G401 (cell line): ENCODE measurements around the gene NTM. TPM values are rescaled to one million over a fixed set of nuclear protein-coding genes. Genes with fewer than 3 reads are reported as not detected.
"Not testable (repeated sequence)": the region's sequence is repeated elsewhere in the genome, so short reads cannot be mapped to it uniquely, and the experiment has no call there.

Experiments used
- DNase-seq: peaks from one replicate; pipeline ENCODE4 v3.0.0-alpha.2; 2015; ENCODE audit warnings: low spot score
- in situ Hi-C: cut with HindIII; loops from 2 replicates; pipeline ENCODE4 v1.10.0; 2016; ENCODE audit warnings: low sequenced_read_pairs, mixed read lengths
- total RNA-seq: library from RNA; depleted of rRNA; stranded (reverse); fragments of >200 nt; shearing (Covaris generic); gene quantifications from 2 replicates; pipeline ENCODE4 v1.2.3, GENCODE V29; 2014

The NTM gene
- total RNA-seq, 1 experiment from 2014 or later, result 11.4 TPM

DNA sequence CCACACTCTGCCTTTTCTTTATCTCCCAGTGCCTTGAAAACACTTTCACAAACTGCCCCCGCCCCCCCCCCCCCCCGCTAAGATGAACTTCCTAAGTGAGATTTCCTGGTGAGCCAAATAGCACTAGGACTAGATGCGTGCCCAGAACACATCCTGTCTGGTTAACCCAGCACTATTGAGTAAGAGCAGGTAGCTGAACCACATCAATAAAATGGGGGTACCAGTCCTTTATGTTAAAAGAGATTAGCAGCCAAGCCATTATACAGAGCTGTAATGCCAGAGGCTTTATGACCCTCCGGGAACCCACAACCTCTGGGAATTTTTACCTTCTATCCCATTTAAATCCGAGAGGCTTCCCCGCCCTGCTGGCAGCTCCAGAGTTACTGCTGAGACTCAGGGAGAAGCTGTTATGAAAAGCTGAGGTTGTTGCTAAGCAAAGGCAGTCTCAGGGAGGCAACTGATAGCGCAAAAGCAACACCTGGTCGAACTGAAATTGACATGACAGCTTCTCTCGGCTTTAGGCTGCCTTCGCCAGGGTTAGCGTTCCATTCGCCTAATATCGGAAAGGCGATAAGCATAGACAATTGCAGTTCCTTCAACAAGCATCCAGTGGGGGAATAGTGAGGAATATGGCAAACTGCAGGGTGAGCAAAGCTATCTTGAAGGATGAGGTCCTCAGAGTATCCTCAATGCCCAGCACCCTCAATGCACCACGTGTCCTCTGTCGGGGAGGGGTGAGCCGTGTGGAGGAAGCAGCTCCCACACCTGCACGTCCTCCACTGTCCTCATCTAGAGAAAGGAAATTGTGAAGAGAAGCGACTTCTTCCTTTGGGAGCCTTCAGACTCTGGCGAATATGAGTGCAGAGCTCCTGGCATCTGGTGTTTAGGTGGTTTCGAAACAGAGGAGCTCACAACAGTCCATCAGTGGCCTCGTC is 977.0 kb downstream of the NTM start:
- in situ Hi-C loops, result no loop called here
- no peak for DNase-seq

DNA sequence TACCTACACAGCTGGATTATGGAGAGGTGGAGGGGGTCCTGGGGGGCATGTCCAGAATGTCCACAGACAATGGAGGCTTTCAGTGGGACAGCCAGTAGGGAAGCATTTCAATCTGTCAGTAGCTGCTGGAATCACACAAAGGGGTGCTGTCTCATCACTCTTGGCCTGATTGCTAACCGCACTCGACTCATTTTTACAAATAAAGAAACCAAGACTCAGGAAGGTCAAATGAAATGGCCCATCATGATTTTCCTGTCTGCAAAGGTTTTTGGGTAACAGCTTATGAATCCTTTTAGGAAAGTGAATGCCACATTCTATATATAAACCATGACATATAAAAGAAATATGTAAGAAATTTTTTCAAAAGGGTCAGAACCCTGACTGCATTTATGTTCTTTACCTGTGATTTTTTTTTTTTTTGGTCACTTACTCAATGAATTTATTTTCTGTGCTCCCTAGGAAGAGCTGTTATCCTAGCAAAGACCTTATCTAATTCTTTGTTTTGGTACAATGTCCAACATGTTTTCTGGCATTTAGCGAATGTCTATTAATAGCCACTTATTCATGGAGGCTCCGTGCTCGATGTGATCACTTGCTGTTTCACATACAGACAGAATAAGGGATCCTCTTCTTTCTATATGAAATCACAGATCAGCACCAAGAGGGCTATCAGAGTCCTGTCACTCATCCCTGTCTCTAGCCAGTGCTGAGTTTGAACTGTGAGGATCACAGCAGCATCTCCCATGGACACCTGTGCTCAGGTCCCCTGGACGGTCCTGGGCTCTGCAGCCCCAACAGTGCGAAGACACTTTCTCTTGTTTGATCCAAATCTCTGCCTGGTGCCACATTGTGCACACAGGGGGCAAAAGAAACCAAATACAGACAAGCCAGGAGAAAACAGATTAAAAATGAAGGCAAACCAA is 979.7 kb downstream of the NTM start:
- in situ Hi-C loops, result no loop called here
- DNase-seq, result no peak

DNA sequence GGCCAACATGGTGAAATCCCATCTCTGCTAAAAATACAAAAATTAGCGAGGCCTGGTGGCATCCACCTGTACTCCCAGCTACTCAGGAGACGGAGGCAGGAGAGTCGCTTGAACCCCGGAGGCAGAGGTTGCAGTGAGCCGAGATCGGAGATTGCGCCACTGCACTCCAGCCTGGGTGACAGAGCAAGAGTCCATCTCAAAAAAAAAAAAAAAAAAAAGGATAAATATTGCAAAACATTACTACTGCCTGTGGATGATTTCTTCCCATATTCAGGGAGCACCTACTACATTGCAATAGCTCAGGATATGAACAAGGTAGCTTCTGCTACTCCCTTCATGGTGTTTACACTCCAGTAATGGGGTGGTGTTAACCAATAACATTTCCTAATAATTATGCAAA is 980.6 kb downstream of the NTM start:
- no peak for DNase-seq
- in situ Hi-C loops, result no loop called here

DNA sequence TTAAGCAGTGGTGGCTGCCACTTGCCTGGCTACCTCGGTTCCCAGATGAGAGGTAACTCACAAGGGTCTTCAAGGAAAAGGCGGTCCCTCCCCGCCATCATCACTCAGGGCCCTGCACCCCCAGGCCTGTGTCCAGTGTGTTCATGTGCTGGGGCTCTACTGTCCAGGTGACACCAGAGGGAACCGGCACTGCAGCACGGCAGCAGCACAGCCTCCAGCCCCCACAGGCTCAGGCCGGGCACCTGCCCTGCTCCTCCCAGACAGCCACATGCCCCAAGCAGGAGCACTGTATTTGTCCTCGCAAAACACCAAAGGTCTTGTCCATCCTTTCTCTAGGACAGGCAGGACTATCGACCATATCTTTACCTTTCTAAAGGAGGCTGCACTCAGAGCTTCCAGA is 982.1 kb downstream of the NTM start:
- in situ Hi-C loops, result no loop called here
- DNase-seq, result no peak

DNA sequence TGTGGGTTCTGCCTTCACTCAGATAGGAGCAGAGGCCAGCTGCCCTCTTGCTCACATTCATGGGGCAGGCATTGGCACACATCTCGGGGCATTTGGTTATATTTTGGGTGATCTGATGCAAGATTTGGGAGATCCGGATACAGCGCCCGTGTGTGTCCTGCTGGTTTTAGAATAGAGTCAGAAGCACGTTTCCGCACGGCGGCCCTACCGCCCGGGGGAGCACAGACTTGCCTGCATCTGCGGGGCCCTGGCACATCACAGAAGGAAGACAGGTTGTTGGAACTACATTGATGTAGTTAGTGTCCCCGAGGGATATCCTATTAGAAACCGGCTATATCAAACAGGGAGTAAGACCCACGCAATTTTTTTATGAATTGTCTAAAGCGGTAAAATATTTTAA is 982.8 kb downstream of the NTM start:
- in situ Hi-C loops, result no loop called here
- DNase-seq, result peak; percentile 39

- DNase-seq, result no peak
- in situ Hi-C loops, result no loop called here
These were observed 987.6 kb downstream of the NTM start for GRCh38 chr11:132357811-132358572.

GRCh38 chr11:132358573-132358953 is 988.1 kb downstream of the NTM start:
- DNase-seq, result no peak
- in situ Hi-C loops, result no loop called here

GRCh38 chr11:132361011-132361550 is 990.7 kb downstream of the NTM start:
- in situ Hi-C loops, result no loop called here
- no peak for DNase-seq

DNA sequence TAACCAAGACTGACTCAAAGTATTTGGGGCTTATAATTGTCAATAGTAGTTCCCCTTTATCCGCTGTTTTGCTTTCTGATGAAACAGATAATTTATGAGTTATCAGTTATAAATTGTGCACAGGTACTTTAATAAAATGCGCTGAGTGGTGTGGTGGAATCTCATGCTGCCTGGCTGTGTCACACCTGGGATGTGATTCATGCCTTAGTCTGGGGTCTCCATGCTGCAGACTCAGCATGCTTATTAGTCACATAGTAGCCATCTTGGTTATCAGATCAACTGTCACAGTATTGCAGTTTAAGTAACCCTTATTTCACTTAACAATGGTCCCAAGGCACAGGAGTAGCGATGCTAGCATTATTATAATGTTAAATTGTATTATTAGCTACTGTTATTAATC is 995.2 kb downstream of the NTM start:
- no peak for DNase-seq
- in situ Hi-C loops, result no loop called here

DNA sequence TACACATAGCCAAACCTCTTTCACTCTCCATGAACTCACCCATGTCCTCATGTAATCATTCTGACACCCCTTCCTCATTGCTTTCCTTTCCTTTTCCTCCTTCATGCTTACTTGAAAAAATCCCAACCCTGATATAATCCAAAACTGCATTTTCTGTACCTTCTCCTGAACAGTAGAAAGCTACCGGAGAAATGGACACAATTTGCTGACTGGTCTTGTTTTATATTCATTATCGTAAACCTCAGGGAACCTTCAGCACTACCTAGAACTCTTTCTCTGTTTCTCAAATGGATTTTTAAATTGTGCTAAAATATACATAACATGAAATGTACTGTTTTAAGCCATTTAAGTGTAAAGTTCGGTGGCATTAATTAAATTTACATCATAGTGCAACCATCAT is 996.9 kb downstream of the NTM start:
- no peak for DNase-seq
- in situ Hi-C loops, result no loop called here

GRCh38 chr11:132370114-132370513 is 999.7 kb downstream of the NTM start:
- DNase-seq, in situ Hi-C loops: not testable (repeated sequence)

DNA sequence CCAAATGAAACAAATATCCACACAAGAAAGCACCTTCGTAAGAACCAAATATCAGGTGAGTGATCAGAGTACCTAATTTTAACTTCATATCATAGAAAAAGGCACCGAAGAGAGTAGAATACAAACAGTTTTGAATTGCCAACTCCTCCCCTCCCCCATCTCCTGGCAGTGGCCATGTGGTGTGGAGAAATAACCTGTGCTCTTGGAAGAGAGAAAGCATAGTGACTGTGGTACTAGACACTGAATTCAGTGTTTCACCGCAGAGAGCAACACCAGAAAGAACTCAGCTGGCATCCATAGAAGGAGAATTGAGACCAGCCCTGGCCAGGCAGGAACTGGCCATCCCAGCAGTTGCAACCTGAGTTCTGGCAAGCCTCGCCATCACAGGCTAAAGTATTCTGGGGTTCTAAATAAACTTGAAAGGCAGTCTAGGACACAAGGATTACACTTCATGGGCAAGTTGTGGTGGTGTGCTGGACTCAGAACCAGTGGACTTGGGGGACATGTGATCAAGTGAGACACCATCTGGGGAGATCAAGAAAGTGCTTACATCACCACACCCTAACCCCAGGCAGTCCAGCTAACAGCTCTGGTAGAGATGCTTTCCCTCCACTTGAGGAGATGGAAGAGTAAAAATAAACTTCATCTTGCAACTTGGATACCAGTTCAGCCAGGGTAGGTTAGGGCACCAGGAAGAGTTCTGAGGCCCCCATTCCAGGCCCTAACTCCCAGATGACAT is 1003.2 kb downstream of the NTM start:
- peak; percentile 16 for DNase-seq
- in situ Hi-C loops, result no loop called here

DNA sequence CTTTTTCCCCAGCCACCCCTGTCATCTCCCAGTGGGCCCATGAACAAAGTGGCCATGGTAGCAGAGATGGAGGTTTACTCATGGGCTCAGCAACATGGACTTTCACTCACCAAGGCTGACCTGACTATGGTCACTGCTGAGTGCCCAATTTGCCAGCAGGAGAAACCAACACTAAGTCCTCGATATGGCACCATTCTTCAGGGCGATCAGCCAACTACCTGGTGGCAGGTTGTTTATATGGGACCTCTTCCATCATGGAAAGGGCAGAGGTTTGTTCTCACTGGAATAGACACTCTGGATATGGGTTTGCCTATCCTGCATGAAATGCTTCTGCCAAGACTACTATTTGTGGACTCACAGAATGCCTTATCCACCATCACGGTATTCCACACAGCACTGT is 1009.1 kb downstream of the NTM start:
- in situ Hi-C loops, result no loop called here
- DNase-seq, result no peak
